ENCODE measurements around the gene ZNF444.

The ZNF444 gene

GRCh38 chr19:56123266-56123891 lies 17.7 kb upstream of the ZNF444 start:
- no peak for DNase-seq

GRCh38 chr19:56124578-56124977 lies 16.5 kb upstream of the ZNF444 start:
- DNase-seq = no peak

GRCh38 chr19:56125806-56126590 lies 15.1 kb upstream of the ZNF444 start:
- no peak for DNase-seq

GRCh38 chr19:56126983-56127780 lies 13.9 kb upstream of the ZNF444 start:
- no peak for DNase-seq

- DNase-seq = no peak
These were observed 11.1 kb upstream of the ZNF444 start for GRCh38 chr19:56130006-56130405.

GRCh38 chr19:56131651-56132050 lies 9.4 kb upstream of the ZNF444 start:
- no peak for DNase-seq

- DNase-seq = no peak
These were observed 8.7 kb upstream of the ZNF444 start for GRCh38 chr19:56132316-56132822.

GRCh38 chr19:56133858-56134653 lies 7.0 kb upstream of the ZNF444 start:
- no peak for DNase-seq

- DNase-seq = no peak
These were observed 6.5 kb upstream of the ZNF444 start for GRCh38 chr19:56134654-56134921.

- DNase-seq = no peak
These were observed 4.7 kb upstream of the ZNF444 start for GRCh38 chr19:56136362-56136761.

GRCh38 chr19:56137405-56137804 lies 3.7 kb upstream of the ZNF444 start:
- DNase-seq = no peak

GRCh38 chr19:56138069-56138468 lies 3.0 kb upstream of the ZNF444 start:
- no peak for DNase-seq

- no peak for DNase-seq
These were observed 1.1 kb upstream of the ZNF444 start for GRCh38 chr19:56139847-56140582.

GRCh38 chr19:56141417-56141993 lies 418 bp downstream of the ZNF444 start:
- DNase-seq = no peak

- DNase-seq = peak in 1 of 2 experiments; percentile 24
These were observed 1.1 kb downstream of the ZNF444 start for GRCh38 chr19:56142087-56142787.

- no peak for DNase-seq
These were observed 1.9 kb downstream of the ZNF444 start for GRCh38 chr19:56142897-56143434.

- no peak for DNase-seq
These were observed 3.3 kb downstream of the ZNF444 start for GRCh38 chr19:56144376-56144775.

- DNase-seq = no peak
These were observed 3.7 kb downstream of the ZNF444 start for GRCh38 chr19:56144831-56145230.

- DNase-seq = no peak
These were observed 4.6 kb downstream of the ZNF444 start for GRCh38 chr19:56145698-56146097.

GRCh38 chr19:56146904-56147303 lies 5.8 kb downstream of the ZNF444 start:
- no peak for DNase-seq

GRCh38 chr19:56147307-56147706 lies 6.2 kb downstream of the ZNF444 start:
- no peak for DNase-seq

Data from NCI-H2081 (cell line).